K562 (cell line): ENCODE measurements around the gene TAS2R1. TPM values are rescaled to one million over a fixed set of nuclear protein-coding genes. Genes with fewer than 3 reads are reported as not detected.

Source experiments
- ATAC-seq: fragments of 200-7000 bp; cut with Tn5 transposase; 3 replicates; pipeline ENCODE4 v1.9.1; 2020; ENCODE audit warnings: moderate library complexity
- BruUV-seq: library from RNA; stranded (reverse); fragments of 400-500 nt; replicated peaks from 2 replicates; lab custom pipeline; 2021; lab: Mats Ljungman, UMichigan
- CTCF ChIA-PET: fragments of 300-600 bp; formaldehyde crosslinking; extraction: SDS; loops from one replicate; lab custom pipeline; 2021; ENCODE audit warnings: low intra/inter-chr PET ratio; lab: Yijun Ruan, JAX
- POLR2A ChIA-PET: fragments of 300-600, 350-650 bp; sonication (Branson Sonifier 250); formaldehyde crosslinking; extraction: SDS; loops from one replicate; lab custom pipeline; 2021; ENCODE audit warnings: antibody characterized with exemption, inconsistent platforms; lab: Yijun Ruan, JAX
- DNase-seq, 4 experiments: peaks; one replicate each; pipeline versions ENCODE4 v3.0.0 to v3.0.0-alpha.2; 2011 to 2018; ENCODE audit warnings: low spot score in 3 of 4, mixed read lengths in 3 of 4; ENCODE audit errors: extremely low read depth in 1 of 4
- FAIRE-seq: peaks from 2 replicates; lab custom pipeline; 2011; peaks lifted over from hg19 to GRCh38; lab: Jason Lieb, UNC
- H2AFZ ChIP-seq: 2 replicates; pipeline ENCODE4 v1.6.0; 2011; ENCODE audit warnings: low read depth, low read length, control low read depth, inconsistent platforms
- H3K27ac ChIP-seq: fragments of 200-600 bp; 3 replicates; pipeline ENCODE4 v1.8.0; 2011; ENCODE audit warnings: low read depth, mild to moderate bottlenecking, control low read depth, inconsistent platforms, low read length, moderate library complexity, mixed read lengths; ENCODE audit errors: extremely low read depth
- H3K27me3 ChIP-seq, 2 experiments: fragments of 300-600 bp in 1 of 2; 2 replicates in 1 of 2; 3 replicates in 1 of 2; pipeline versions ENCODE4 v1.6.0 to v1.8.0; 2011; ENCODE audit warnings: inconsistent platforms in 2 of 2, low read length in 2 of 2, mild to moderate bottlenecking in 1 of 2, mixed read lengths in 1 of 2, moderate library complexity in 1 of 2; ENCODE audit not compliant: control insufficient read depth in 2 of 2, insufficient read depth in 2 of 2
- H3K36me3 ChIP-seq: fragments of 300-600 bp; 3 replicates; pipeline ENCODE4 v1.8.0; 2011; ENCODE audit warnings: mild to moderate bottlenecking, low read length, inconsistent platforms; ENCODE audit not compliant: control insufficient read depth, insufficient read depth
- H3K4me1 ChIP-seq, 2 experiments: fragments of 200-600 bp in 1 of 2; replicated peaks in 1 of 2; 2 replicates in 1 of 2; 3 replicates in 1 of 2; pipeline versions ENCODE4 v1.5.1 to v1.8.0; 2011; ENCODE audit warnings: inconsistent platforms in 2 of 2, low read length in 2 of 2, mild to moderate bottlenecking in 1 of 2, mixed read lengths in 1 of 2, moderate library complexity in 1 of 2; ENCODE audit not compliant: control insufficient read depth in 2 of 2, insufficient read depth in 2 of 2
- H3K4me2 ChIP-seq: 2 replicates; pipeline ENCODE4 v1.6.1; 2011; ENCODE audit warnings: low read length, control low read depth, inconsistent platforms, mixed read lengths; ENCODE audit not compliant: insufficient read depth
- H3K4me3 ChIP-seq: fragments of 200-600 bp; sonication (generic), shearing (Covaris generic); 2 replicates; pipeline ENCODE4 v1.5.1; 2016; ENCODE audit warnings: control low read depth, inconsistent platforms
- H3K79me2 ChIP-seq: fragments of 200-600 bp; 3 replicates; pipeline ENCODE4 v1.8.0; 2011; ENCODE audit warnings: low read length, inconsistent platforms; ENCODE audit not compliant: control insufficient read depth, insufficient read depth
- H3K9ac ChIP-seq, 2 experiments: 2 replicates each; pipeline versions ENCODE4 v1.6.0 to v1.6.1; 2011; ENCODE audit warnings: low read depth in 2 of 2, low read length in 2 of 2, control low read depth in 1 of 2, inconsistent platforms in 1 of 2, mild to moderate bottlenecking in 1 of 2, mixed read lengths in 1 of 2; ENCODE audit not compliant: insufficient read depth in 1 of 2
- H3K9me1 ChIP-seq: one replicate; pipeline ENCODE4 v1.6.0; 2011; ENCODE audit warnings: inconsistent platforms, mild to moderate bottlenecking, low read length, moderate library complexity; ENCODE audit not compliant: control insufficient read depth, insufficient read depth
- H3K9me3 ChIP-seq: replicated peaks from 2 replicates; pipeline ENCODE4 v1.5.1; 2011; ENCODE audit warnings: low read depth, low read length, inconsistent platforms; ENCODE audit not compliant: control insufficient read depth, insufficient read depth
- H4K20me1 ChIP-seq: replicated peaks from 2 replicates; pipeline ENCODE4 v1.6.1; 2011; ENCODE audit warnings: low read length, inconsistent platforms, mixed read lengths; ENCODE audit not compliant: control insufficient read depth, insufficient read depth
- CBFB ChIP-seq: sonication (generic); formaldehyde crosslinking; IDR thresholded peaks from 2 replicates; pipeline ENCODE4 v1.4.0; 2020; ENCODE audit warnings: mild to moderate bottlenecking, missing genetic modification reagents
- NFE2 ChIP-seq: IDR thresholded peaks from 2 replicates; pipeline ENCODE4 v1.6.1; 2014; ENCODE audit warnings: antibody characterized with exemption, low read depth
- NFIC ChIP-seq: fragments of 450-650 bp; IDR thresholded peaks from 2 replicates; pipeline ENCODE4 v1.6.1; 2017; ENCODE audit warnings: mild to moderate bottlenecking, inconsistent platforms
- RBM34 ChIP-seq: fragments of 200-400 bp; formaldehyde crosslinking; IDR thresholded peaks from 2 replicates; pipeline ENCODE4 v1.6.1; 2018; ENCODE audit warnings: low read length, borderline replicate concordance; ENCODE audit not compliant: insufficient read depth
- SP1 ChIP-seq: sonication (generic); formaldehyde crosslinking; IDR thresholded peaks from 2 replicates; pipeline ENCODE4 v1.8.1; 2022; ENCODE audit warnings: mild to moderate bottlenecking, missing genetic modification reagents
- ZNF23 ChIP-seq: fragments of 250-450 bp; sonication (Bioruptor Pico); IDR thresholded peaks from 2 replicates; pipeline ENCODE4 v1.4.0; 2020; ENCODE audit warnings: mild to moderate bottlenecking
- ZNF354B ChIP-seq: fragments of 250-450 bp; sonication (Bioruptor Pico); IDR thresholded peaks from 2 replicates; pipeline ENCODE4 v1.4.0; 2020
- ZNF699 ChIP-seq: fragments of 250-450 bp; sonication (Bioruptor Pico); IDR thresholded peaks from 2 replicates; pipeline ENCODE4 v1.8.0; 2021; ENCODE audit warnings: mild to moderate bottlenecking, moderate library complexity; ENCODE audit not compliant: insufficient replicate concordance
- WGBS: fragments of 100-300 bp; shearing (Covaris generic); methylation state at CpG from one replicate; pipeline ENCODE4 v1.1.6; 2016; ENCODE audit warnings: low coverage, mixed read lengths; ENCODE audit not compliant: insufficient coverage; ENCODE audit errors: missing lambda C conversion rate; 5-methylcytosine and 5-hydroxymethylcytosine counted together
- in situ Hi-C: fragments of 300-500 bp; cut with MboI; formaldehyde crosslinking; loops from 4 replicates; pipeline ENCODE4 v1.15.0; 2018; ENCODE audit warnings: inconsistent platforms, mixed read lengths
- intact Hi-C: fragments of 100-400 bp; cut with micrococcal nuclease; formaldehyde crosslinking; loops from 2 replicates; pipeline ENCODE4 v1.14.2; 2022
- polyA plus RNA-seq, 8 experiments: library from polyadenylated mRNA; depleted of rRNA in 4 of 8; stranded (reverse) in 5 of 8; unstranded in 3 of 8; fragments of >200 nt; fragmentation: Nextera tagmentation in 2 of 8; fragmentation: Illumina TruSeq in 1 of 8; extraction: Ambion mirVana in 2 of 8; extraction: Trizol in 1 of 8; gene quantifications; 2 replicates each; pipeline versions ENCODE4 v1.2.1 to v1.2.3, GENCODE V29; 2011 to 2014; ENCODE audit warnings: inconsistent platforms in 1 of 8, missing spikeins in 1 of 8
- total RNA-seq, 7 experiments: library from RNA; depleted of rRNA in 6 of 7; stranded (reverse); fragments of >200 nt in 6 of 7; fragmentation: Illumina TruSeq in 2 of 7; extraction: Trizol in 2 of 7; gene quantifications; 2 replicates each; pipeline versions ENCODE4 v1.2.1 to v1.2.3, GENCODE V29; 2011 to 2021; ENCODE audit warnings: low replicate concordance in 1 of 7
- TF ChIP-seq, protein P1 (sequence below): fragments of 250-450 bp; sonication (Bioruptor Pico); IDR thresholded peaks from 2 replicates; pipeline ENCODE4 v1.8.0; 2022; ENCODE audit warnings: inconsistent platforms, mild to moderate bottlenecking, moderate library complexity, borderline replicate concordance

Gene TAS2R1
- total and polyA plus RNA-seq, 9 of the 15 experiments (the other 6 are each of a cell fraction or from before 2014, with no cell fraction given), result not detected

DNA sequence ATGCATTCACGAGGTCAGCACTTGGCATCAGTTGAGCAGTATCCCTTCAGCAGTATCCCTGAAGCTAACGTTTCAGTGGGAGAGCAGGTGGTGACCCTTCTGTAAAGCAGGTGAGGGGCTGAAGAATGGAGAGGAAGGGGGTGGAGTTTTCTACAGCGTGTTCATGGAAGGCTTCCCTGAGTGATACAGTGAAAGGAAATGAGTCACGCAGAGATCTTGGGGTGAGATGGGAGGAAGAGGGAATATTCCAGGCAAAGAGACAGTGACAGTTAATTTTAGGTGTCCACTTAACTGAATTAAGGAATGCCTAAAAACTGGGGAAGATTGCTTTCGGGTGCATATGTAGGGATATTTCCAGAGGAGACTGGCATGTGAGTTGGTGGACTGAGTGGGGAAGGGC is 25.7 kb downstream of the TAS2R1 start:
- FAIRE-seq (no peak), ATAC-seq (no peak), DNase-seq (no peak)
- Histone ChIP-seq H3K27me3 (no peaks in the 10 kb centered on the region), H3K79me2 (no peaks in the 10 kb centered on the region), H3K9me3 (no peaks in the 10 kb centered on the region), H3K27ac (no peak overlapping the region), H2AFZ (no peak overlapping the region), H3K4me1 (no peaks in the 10 kb centered on the region), H3K36me3 (no peaks in the 10 kb centered on the region), H3K4me3 (no peak overlapping the region), H4K20me1 (no peaks in the 10 kb centered on the region), H3K4me2 (no peak overlapping the region), H3K9me1 (no peaks in the 10 kb centered on the region), H3K9ac (no peak overlapping the region)
- in situ Hi-C loops (no loop called here), intact Hi-C loops (no loop called here)
- ChIA-PET POLR2A (no interaction called here), CTCF (no interaction called here)
- no TSS peak for BruUV-seq
- TF ChIP-seq CBFB (CRISPR knock-in tag) (no peak), NFE2 (no peak), NFIC (no peak), RBM34 (no peak), ZNF699 (CRISPR knock-in tag) (no peak), SP1 (CRISPR knock-in tag) (no peak), ZNF354B (CRISPR knock-in tag) (no peak), ZNF23 (CRISPR knock-in tag) (no peak)
- TF ChIP-seq, protein P1, sequence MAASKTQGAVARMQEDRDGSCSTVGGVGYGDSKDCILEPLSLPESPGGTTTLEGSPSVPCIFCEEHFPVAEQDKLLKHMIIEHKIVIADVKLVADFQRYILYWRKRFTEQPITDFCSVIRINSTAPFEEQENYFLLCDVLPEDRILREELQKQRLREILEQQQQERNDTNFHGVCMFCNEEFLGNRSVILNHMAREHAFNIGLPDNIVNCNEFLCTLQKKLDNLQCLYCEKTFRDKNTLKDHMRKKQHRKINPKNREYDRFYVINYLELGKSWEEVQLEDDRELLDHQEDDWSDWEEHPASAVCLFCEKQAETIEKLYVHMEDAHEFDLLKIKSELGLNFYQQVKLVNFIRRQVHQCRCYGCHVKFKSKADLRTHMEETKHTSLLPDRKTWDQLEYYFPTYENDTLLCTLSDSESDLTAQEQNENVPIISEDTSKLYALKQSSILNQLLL (CRISPR knock-in tag), result no peak
- WGBS, result 1% methylated on average over 5 of the region's 5 CpGs
